Astrocyte of the cerebellum (primary cell): ENCODE data around the gene UBXN11.

Source experiments
- DNase-seq: peaks from one replicate; pipeline ENCODE4 v3.0.0-alpha.2; 2011; ENCODE audit warnings: low read depth
- H3K4me3 ChIP-seq: 2 replicates; pipeline ENCODE4 v1.5.1; 2011; ENCODE audit warnings: mild to moderate bottlenecking, low read depth, low read length, moderate library complexity
- in situ Hi-C: cut with HindIII; loops from 2 replicates; pipeline ENCODE4 v1.10.0; 2017; ENCODE audit warnings: low sequenced_read_pairs
- TF ChIP-seq, protein P1 (sequence below): IDR thresholded peaks from 2 replicates; pipeline ENCODE4 v1.5.1; 2012; ENCODE audit warnings: low read length, low read depth, moderate library complexity, mild to moderate bottlenecking; ENCODE audit errors: missing control alignments

UBXN11 gene

DNA sequence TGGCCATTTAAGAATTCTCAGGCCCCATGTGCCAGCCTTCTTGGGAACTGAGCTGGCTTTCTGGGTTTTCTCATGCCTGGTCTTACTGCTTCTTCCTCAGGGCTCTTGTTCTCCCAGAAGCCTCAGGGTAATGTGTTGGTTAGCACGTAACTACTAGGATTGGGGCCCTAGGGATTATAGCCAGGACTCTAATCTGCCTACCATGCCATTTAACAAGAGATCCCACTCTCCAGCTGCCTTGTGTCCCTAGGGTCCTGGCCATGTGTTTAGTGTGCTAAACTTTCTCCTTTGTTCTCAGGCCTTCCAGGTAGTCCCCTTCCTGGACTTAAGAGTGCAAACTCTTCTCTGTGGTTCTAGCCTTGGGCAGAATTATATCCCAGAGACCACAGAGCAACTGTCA, 28.7 kb downstream of the UBXN11 start:
- DNase-seq: no peak
- H3K4me3 ChIP-seq: no peak overlapping the region
- in situ Hi-C loops: no loop called here
- TF ChIP-seq, protein P1, sequence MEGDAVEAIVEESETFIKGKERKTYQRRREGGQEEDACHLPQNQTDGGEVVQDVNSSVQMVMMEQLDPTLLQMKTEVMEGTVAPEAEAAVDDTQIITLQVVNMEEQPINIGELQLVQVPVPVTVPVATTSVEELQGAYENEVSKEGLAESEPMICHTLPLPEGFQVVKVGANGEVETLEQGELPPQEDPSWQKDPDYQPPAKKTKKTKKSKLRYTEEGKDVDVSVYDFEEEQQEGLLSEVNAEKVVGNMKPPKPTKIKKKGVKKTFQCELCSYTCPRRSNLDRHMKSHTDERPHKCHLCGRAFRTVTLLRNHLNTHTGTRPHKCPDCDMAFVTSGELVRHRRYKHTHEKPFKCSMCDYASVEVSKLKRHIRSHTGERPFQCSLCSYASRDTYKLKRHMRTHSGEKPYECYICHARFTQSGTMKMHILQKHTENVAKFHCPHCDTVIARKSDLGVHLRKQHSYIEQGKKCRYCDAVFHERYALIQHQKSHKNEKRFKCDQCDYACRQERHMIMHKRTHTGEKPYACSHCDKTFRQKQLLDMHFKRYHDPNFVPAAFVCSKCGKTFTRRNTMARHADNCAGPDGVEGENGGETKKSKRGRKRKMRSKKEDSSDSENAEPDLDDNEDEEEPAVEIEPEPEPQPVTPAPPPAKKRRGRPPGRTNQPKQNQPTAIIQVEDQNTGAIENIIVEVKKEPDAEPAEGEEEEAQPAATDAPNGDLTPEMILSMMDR: no peak

DNA sequence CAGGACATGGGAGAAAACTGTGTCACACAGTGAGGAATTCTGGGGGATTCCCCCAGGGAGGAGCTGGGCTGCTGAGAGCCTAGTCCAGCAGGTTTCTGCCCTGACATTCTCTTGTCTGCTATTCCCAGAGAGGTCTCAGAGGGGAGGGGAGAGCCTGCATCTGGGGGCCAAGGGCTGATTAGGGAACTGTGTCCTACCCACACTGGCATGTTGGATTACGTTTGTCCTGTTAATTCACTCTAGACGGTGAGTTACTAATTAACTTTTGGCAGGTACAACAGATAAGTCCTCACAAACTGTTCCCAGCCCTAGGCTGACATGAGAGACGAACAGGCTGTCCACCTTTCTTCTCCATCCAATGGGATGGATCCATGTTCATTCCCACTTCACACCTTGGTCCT, 29.2 kb downstream of the UBXN11 start:
- DNase-seq: no peak
- TF ChIP-seq, protein P1: no peak
- H3K4me3 ChIP-seq: no peak overlapping the region
- in situ Hi-C loops: no loop called here

GRCh38 chr1:26276432-26276838, 30.0 kb downstream of the UBXN11 start:
- H3K4me3 ChIP-seq: no peak overlapping the region
- in situ Hi-C loops: no loop called here
- TF ChIP-seq, protein P1: no peak
- DNase-seq: no peak

- peak; percentile 64 for DNase-seq
- H3K4me3 ChIP-seq: no peak overlapping the region
- in situ Hi-C loops: no loop called here
- TF ChIP-seq, protein P1: peak; percentile 69
Observed at GRCh38 chr1:26275580-26276431, 30.6 kb downstream of the UBXN11 start.

DNA sequence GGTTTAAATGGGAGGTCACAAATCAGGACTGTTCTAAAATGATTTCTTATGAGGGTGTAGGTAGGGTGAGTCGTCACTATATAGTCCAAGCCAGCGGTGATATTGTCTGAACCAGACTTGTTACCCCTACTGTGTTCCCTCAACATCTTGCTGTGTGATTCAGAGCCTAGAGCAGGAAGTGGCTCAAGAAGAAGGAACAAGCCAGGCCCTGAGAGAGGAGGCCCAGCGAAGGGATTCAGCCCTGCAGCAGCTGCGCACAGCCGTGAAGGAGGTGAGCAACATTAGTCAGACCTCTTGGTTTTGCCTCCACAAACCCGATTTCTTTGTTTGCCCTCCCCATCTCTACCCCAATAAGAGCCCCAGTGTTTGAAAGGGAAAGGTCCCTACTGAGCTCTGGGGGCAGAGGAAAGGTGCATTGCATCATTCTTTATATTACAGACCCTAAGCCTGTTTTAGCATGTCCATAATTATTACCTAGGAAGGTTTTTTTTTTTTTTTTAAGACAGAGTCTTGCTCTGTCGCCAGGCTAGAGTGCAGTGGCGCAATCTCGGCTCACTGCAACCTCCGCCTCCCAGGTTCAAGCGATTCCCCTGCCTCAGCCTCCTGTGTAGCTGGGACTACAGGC, 31.5 kb downstream of the UBXN11 start:
- H3K4me3 ChIP-seq: no peak overlapping the region
- in situ Hi-C loops: loop anchor here (5.0 kb wide), 2 partner anchors 38 to 62 kb away; no protein-coding TSS in a partner anchor
- DNase-seq: no peak
- TF ChIP-seq, protein P1: no peak

GRCh38 chr1:26269198-26269550, 37.3 kb downstream of the UBXN11 start:
- in situ Hi-C loops: no loop called here
- no peak overlapping the region for H3K4me3 ChIP-seq
- DNase-seq: no peak
- TF ChIP-seq, protein P1: no peak
